DMS53 treated with DMSO at 0.1 percent for 48 hours (cell line): Measurements from ENCODE around the gene CDO1.
A peak's percentile ranks its signal among the peaks of the same experiment; 100 is the strongest.

ENCODE experiments used
- DNase-seq: peaks from one replicate; lab custom pipeline; 2025; ENCODE audit not compliant: unreplicated experiment; lab: John Stamatoyannopoulos, UW

Gene CDO1

DNA sequence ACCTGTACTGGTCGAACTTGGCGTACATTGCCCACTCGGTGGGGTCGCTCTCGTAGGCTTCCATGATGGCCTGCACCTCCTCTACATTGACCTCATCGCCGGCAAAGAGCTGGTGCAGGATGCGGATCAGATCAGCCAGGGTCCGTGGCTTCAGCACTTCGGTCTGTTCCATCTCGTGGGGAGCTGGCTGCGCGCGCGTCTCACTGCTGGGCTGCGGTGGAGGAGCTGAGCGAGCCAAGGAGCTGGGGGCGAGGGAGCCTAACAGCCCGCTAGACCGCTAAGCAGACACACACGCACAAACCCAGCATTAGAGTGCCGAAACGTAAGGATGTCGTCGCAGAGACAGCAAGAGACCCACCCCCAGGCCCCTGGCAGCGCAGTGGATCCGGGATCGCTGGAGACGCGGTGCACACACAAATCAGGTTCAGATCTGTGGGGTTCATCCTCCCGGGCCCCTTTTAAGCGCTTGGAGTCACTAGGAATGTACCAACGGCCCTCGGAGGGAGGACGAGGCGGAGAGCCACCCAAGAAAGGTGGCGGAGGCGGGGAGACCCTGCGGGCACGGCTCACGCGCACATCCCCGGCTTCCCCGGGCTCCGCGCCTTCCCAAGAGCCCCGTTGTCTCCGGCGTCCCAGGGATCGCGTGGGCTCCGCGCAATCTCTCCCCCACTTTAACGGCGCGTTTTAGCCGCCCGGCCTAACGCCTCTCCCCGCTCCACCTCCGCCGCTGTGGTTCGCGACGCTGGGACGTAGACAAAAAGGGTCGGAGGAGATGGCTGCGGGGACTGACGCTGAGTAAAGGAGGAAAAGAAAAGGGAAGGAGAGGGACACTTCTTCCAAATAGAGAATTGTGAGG is at the start of gene CDO1:
Gene CDO1, minus strand, starts transcription at position 434 of the 856 bp plus-strand sequence. Its CDS starts 262 bp downstream, at position 172.
- DNase-seq = no peak

DNA sequence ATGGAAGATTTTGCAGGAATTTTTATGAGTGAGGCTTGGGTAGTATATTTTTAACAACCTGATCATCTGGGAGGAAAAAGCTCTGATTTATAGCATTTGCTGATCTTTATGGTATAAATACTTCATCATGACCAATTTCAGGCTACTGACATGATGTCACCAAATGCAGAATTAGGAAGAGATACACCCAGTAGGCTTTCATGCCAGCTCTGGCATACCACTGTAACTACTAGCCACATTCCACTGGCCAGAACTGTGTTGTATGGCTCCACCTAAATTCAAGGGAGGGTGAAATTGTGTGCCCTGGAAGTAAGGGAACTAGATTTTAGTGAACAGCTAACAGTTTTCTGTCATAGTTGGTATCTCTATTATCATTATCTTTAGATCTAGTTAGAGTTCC is 42.9 kb upstream of the CDO1 start:
- no peak for DNase-seq

DNA sequence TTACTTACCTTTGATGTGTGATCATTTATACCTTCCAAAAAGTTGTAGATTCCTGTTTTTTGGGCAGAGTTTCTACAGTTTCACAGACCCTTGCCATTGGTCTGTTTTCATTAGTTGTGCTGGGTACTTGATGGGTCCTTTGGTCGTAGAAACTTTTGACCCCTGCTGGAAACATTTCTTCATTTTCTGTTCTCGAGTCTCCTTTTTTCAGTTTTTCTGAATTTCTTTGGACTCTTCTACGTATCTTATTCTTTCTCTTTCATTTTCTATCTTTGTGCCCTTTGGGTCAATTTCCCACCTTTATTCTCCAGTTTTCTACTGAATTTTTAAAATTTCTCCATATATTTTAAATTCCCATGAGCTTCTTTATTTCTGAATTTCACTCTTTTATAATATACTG is 41.9 kb upstream of the CDO1 start:
- no peak for DNase-seq

DNA sequence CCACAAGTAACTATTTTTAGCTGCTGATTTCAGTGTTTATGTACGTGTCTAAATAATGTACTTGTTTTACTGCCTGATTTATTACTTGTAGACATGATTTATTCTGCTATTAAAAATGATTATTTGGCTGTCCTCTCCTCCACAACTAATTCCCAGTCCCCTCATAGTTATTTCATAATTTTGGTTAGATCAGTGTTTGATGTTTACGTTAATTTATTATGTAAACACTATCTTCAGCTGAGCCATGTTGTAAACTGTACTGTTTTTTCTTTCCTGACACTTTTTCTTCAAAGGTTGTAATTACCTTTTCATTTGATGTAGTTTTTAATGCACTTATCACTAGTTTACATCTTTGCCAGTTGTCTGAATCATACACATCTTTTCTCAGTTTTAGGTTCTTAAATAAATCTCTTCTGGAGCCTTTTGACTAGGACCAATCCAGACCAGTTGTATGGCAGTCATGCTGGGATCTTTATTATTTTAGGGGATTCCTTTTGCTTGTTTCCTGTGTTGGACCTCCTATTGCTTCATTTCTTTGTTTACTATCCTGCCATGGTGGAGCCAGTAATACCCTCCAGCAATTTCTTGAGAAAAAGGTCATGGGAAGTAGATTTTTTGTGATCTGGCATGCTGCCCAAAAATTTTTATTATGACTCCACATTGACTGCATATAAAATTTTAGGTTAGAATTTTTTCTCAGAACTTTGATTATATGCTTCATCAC is 41.3 kb upstream of the CDO1 start:
- no peak for DNase-seq

DNA sequence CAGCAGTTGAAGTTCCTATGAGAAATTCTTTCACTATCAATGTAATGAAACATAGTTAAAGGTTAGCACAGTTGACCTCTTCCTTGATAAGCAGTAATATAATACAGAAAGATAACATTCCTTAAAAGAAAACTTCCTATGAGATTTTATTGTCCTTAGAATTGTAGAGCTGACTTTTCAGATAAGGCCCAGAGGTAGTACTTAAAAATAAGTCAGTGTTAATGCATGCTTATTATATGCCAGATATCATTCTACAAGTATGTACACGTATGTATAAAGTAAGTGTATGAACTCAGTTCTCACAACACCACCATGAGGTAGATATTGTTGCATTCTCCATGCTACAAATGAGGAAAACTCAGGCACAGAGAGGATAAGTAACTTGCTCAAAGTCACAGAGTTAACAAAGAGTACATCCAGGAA is 40.6 kb upstream of the CDO1 start:
- no peak for DNase-seq

DNA sequence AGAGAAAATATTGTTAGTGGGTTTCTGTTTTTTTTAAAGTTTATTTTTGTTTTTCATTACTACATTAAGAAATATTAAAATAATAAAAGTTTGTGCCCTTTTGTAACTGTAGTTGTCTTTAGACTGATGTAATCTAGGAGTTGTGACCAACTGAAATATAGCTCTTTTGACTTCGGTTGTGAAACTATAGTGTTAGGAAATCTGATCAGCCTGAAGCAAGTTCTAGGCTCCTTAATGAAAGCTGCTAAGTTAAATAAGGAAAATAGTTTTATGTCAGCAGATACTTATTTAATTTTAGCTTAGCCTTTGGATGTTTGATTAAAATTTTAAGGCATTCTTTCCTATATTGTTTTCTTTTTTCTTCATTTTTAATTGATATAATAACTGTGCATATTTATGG is 39.5 kb upstream of the CDO1 start:
- DNase-seq = no peak

DNA sequence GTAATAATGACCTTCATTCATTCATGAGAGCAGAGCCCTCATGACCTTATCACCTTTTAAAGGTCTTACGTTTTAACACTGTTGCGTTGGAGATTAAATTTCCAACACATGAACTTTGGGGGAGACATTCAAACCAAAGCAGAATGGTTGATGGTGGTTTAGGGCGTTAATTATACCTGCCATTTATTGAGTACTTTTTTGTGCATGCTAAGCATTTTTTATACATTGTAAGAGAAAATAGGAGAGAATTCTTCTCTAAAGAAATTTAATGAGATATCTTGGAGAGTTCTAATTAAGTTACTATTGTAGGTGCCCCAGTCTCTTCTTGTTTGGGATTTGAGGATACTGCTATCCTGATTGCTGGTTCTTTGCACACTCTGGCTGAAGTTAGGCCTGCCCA is 37.7 kb upstream of the CDO1 start:
- DNase-seq = no peak

DNA sequence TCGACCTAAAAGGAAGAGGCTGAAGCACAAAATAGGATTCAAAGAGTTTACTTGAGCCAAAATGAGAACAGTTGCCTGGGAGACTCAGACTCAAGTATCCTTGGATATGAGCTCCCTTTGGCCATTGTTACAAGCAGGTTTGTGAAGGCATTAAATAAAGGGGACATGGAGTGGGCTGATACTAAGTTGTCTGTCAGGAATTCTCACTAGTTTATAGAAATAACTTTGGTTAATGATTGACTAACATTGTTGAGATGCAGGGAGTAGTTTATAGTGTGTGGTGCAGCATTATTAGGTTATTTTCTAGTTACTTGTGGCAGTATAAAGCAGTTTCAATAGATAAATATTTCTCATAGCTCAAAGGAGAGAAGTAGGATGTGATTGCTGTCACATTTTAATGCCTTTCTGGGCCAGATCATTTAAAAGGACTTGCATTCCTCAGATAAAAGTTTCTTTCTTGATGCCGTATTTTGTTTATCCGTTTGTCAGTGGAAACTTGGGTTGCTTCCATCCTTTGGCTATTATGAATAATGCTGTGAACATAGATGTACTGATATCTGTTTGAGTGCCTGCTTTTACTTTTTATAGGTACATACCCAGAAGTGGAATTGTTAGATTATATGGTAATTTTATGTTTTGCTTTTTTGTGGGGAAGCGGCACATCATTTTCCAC is 34.4 kb upstream of the CDO1 start:
- peak; percentile 37 for DNase-seq

DNA sequence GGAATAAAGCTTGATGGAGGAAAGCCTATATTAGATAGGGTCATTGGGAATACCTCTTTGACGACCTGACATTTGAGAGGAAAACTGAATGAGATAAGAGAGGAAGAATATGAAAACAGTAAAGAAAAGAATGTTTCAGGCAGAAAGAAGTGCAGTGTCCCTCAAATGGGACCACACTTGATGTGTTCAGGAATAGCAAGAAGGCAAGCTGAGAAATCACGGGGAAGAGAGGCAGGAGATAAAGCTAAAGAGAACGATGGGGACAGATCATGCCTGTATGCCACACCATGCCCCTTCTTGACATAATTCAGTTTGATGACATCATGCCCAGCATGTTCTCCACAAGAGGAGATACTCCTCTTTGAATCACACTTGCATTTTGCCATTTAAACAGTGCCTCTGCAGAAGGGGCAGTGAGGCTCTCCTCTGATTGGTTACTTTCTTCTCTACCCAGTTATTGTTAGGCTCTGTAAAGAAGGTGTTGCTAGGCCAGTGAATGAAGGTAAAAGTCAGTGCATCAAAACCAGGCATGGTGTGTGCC is 32.9 kb upstream of the CDO1 start:
- DNase-seq = no peak

DNA sequence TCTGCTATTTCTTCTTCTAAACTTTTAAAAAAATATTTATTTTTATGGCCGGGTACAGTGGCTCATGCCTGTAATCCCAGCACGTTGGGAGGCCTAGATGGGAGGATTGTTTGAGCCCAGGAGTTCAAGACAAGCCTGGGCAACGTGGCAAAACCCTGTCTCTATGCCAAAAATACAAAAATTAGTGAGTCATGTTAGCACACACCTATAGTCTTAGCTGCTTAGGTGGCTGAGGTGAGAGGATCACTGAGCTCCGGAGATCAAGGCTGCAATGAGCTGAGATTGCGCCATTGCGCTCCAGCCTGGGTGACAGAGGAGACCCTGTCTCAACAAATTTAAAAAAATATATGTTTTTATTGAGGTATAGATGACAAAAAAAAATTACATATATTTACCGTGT is 30.8 kb upstream of the CDO1 start:
- no peak for DNase-seq

DNA sequence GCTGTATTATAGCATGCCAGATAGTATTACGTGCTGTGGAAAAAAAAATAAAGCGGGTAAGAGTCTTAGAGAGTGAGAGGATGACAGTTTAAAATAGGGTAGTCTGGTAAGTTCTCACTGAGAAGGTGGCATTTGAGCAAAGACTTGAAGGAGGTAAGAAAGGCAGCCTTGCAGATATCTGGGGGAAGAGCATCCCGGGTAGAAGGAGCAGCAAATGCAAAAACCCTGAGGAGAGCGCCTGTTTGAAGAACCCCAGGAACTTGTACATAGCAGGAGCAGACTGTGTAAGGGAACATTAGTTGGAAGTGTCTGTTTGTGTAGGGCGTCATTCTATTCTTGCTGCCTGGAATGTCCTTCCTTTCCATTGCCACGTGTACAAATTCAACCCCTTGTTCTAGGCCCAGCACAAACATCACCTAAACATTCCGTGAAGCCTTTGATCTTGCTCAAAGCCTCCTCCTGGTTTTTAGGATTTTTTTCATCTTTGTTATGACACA is 27.9 kb upstream of the CDO1 start:
- DNase-seq = no peak

DNA sequence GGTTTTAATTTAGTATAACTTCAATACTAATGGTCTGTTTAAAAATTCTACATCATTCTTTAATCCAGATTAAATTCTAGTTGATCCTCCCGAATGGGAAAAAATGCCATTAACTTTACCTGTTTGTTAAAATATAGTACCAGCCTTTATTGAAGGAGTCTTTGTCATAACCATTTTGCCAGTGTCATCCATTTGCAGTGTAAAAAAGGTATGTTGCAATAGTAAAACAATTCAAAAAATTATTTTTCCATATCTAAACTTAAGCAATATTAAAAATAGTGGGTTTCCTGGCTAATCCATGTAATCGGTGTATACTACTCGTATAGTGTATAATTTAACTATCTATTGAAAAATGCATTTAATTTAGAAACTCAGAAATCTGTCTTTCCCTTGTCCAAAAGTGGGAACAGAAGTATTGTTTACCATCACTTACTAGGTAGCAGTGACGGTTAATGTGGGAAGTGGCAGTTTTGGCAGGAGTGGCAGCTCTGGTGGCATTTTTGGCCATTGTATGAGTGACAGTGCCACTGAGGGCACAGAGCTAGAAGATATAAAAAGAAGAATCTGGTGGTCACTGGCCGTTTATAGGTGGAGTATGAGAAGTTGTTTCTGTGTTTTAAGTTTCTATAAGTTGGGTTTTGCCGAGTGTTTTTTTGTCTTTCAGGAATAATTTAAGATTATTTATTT is 27.1 kb upstream of the CDO1 start:
- no peak for DNase-seq

DNA sequence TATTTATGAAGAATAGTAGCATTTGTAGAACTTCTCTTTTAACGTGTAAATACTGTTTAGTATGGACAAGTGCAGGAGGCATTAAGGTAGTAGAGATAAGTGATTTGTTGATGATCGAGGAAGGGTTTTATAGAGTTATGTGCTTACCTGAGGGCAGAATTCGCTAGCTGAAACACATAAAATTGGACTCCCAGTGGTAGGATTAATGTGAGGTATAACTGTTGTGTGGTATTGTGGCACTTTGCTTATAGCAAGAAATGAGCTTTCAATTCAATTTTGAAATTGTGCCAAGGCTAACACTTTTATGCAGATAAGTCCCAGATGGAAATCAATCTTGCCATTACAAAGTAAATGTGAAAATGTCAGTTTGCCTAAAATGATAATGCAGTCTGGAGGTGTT is 26.5 kb upstream of the CDO1 start:
- no peak for DNase-seq

DNA sequence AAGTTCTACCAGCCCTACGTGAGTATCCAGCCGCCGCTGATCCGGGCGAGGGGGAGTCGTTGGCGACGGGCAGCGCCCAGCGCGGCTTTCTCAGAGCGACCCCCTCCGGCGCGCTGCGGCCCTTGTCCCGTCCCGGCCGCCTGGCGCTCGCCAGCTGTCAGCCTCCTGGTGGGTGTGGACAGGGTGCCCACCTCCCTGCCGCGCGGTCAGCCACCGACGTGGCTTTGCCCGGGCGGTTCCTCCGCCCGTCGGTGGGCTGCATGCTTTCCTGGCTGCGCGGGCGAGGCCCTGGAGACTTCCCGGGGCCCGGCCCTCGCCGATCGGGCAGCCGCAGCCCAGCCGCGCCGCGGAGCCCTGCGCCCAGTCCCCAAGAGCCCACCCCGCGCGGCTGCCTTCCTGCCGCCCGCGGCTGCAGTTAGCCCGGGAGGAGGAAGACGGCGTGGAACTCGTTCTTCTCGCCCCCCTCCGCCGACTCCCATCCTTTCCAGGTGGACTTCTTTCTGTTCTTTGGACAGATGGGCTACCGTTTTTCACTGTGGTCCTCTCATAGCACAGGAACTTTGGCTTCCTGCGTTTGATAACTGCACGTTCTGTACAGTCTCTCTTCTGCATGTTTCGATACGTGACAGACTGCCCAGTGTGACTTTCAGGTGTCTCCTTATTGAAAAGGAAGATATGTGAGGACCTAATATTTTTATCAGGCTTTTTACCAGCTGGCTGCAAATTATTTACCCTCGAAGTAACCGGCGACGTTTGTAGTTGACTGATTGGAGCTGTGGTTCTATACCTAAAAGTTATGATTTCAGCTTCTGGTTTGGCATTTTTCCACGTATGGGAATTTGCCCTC is 25.9 kb upstream of the CDO1 start:
- DNase-seq = peak; percentile 48

DNA sequence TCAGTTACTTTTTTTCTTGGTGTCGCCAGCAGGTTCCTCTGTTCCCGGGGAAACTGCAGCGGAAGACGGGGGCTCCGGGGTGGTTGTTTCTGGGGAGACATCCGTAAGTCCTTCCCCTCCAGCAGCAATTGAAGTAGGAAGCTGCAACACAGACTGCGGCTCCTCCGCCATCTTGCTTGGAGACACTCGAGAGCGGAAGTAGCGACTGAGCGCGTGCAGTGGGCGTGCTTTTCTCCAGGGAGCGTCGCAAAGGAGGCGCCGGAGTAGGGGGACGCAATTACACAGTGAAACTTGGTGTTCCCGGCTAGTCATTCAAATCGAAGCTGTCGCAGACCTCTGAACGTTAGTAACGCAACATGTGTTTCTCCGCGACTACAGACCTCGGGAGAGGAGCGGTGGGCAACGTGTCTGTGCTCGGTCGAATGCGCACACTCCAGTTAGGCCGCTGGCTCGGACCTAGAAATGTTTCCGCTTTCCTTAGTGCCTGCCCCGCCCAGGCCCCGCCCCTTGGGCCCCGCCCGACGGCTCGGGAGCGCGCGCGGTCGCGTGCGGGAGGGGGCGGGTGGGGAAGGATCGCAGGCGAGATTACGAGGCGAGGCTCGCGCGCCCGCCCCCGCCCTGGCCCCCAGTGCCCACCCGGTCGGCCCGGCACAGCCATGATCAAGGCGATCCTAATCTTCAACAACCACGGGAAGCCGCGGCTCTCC is 25.1 kb upstream of the CDO1 start, which contains the start of the genes AP3S1 and ATG12:
Gene AP3S1, plus strand, starts transcription at position 554 of the 707 bp plus-strand sequence. Its CDS starts 103 bp downstream, at position 657.
Gene ATG12, minus strand, starts transcription at position 184 of the 707 bp plus-strand sequence. Its CDS starts 13 bp downstream, at position 171.
- DNase-seq = peak; percentile 89

DNA sequence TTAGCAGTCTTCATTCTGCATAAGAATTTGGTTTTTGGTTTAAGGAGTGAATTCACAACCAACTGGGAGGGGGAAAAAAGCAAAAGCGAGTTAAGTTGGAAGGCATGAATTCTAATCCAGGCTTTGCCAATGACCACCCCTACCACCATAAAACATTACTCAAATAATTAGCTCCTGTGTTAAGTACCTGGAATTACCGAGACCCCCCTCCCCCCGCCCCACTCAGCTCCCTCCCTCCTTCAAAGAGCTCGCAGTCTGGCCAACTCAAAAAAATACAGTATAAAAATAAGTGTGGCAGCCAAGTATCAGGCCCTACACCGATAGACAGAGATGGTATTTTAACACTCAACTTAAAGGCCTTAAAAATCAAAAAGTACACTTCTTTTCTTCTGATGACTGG is 24.4 kb upstream of the CDO1 start:
- DNase-seq = no peak

DNA sequence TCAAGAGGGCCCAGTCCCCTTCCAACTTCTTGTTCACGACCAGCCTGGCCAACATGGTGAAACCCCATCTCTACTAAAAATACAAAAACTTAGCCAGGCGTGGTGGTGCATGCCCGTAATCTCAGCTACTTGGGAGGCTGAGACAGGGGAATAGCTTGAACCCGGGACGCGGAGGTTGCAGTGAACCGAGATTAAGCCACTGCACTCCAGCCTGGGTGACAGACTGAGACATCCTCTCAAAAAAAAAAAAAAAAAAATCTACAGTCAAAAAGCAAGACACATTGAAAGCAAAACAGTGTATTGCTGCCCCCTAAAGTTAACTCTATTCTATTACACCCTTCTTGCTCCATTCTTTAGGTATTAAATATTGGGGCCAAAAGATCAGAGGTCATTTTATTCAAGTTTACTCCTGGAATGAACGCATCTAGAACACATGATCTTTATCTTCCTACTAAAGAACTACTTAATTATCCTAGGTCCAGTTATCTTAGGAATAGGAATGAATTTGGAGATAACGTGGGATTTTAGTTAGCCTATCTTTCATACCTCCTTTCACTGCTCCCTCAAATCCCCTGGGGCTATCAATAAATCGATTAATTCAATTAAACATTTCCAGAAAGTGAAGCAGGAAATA is 22.5 kb upstream of the CDO1 start:
- peak; percentile 63 for DNase-seq

DNA sequence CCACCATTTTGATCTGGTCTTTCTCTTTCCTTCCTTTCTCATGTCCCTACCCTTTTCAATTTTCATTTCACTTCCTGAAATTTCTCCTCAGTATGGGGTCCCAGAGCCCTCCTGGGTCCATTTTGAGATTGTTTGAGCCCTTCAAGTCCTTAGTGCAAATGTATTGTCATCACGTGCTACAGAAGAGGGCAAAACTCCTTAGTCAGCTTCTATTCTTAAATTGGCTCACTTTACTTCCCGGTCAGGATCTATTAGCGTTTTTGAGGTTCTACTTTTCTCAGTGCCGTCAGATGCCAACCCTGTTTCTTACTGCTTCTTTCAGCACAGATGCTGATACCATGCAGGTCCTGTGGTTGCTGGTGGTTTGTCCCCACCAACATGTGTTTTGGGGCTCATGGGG is 19.0 kb upstream of the CDO1 start:
- DNase-seq = no peak
